ENCODE measurements around the gene CEP112. TPM values are rescaled to one million over a fixed set of nuclear protein-coding genes. Genes with fewer than 3 reads are reported as not detected.

Gene CEP112
- total and polyA plus RNA-seq, 2 of the 4 experiments (the other 2 are of a cell fraction): 2.5 to 5.6 TPM

- Histone ChIP-seq H3K27ac (ENCODE audit: insufficient read depth, low read length) (no peak overlapping the region), H3K9me3 (ENCODE audit: control insufficient read depth, insufficient read depth, low read length) (no peaks in the 10 kb centered on the region), H2BK15ac (ENCODE audit: low read depth, low read length) (no peak overlapping the region), H2BK5ac (ENCODE audit: low read depth, low read length, poor library complexity, severe bottlenecking) (no peak overlapping the region), H2AK5ac (ENCODE audit: low read depth, low read length) (no peak overlapping the region), H2BK20ac (ENCODE audit: low read depth, low read length) (no peak overlapping the region), H3K36me3 (ENCODE audit: control insufficient read depth, insufficient read depth, low read length) (no peaks in the 10 kb centered on the region), H2AFZ (replicated peaks; ENCODE audit: low read length, poor library complexity) (no peak overlapping the region), H3K23ac (ENCODE audit: low read depth, low read length) (no peak overlapping the region), H3K4me2 (ENCODE audit: low read depth, low read length) (no peak overlapping the region), H2BK120ac (ENCODE audit: low read depth, low read length) (no peak overlapping the region), H2AK9ac (replicated peaks; ENCODE audit: low read depth, low read length, poor library complexity) (no peak overlapping the region), H3K9me1 (ENCODE audit: insufficient read depth, low read length) (no peaks in the 10 kb centered on the region), H3K4me3 (ENCODE audit: insufficient read depth, low read depth, low read length) (no peak overlapping the region), H3K9ac (ENCODE audit: low read depth, low read length) (no peak overlapping the region), H3K4ac (ENCODE audit: low read depth, low read length) (no peak overlapping the region), H4K91ac (ENCODE audit: insufficient read depth, low read depth, low read length) (no peak overlapping the region), H3K27me3 (ENCODE audit: control insufficient read depth, insufficient read depth, low read length) (no peaks in the 10 kb centered on the region), H3K14ac (replicated peaks; ENCODE audit: low read depth, low read length) (no peak overlapping the region), H3K4me1 (ENCODE audit: control insufficient read depth, insufficient read depth, low read length) (no peaks in the 10 kb centered on the region), H3K56ac (ENCODE audit: extremely low read depth, insufficient read depth, low read length) (no peak overlapping the region), H4K20me1 (ENCODE audit: insufficient read depth, low read length) (no peaks in the 10 kb centered on the region), H3K79me1 (ENCODE audit: low read depth in 1 of 2, low read length in 2 of 2) (no peaks in the 10 kb centered on the region), H4K5ac (ENCODE audit: low read depth, low read length) (no peak overlapping the region), H3K18ac (ENCODE audit: low read depth, low read length) (no peak overlapping the region), H4K8ac (ENCODE audit: low read depth in 2 of 2, low read length in 2 of 2) (no peak overlapping the region)
- CTCF ChIA-PET: no interaction called here
- intact Hi-C loops (cut with micrococcal nuclease) (no loop called here), dilution Hi-C loops (cut with HindIII; ENCODE audit: low sequenced_read_pairs, unreplicated experiment) (no loop called here), in situ Hi-C loops (cut with MboI; ENCODE audit: low sequenced_read_pairs) (no loop called here)
- DNase-seq: no peak
- TF ChIP-seq MAFK (IDR thresholded peaks at IDR 0.05; ENCODE audit: low read depth, low read length) (no peak), MAZ (IDR thresholded peaks at IDR 0.05; ENCODE audit: borderline replicate concordance, low read depth, low read length) (no peak), RFX5 (IDR thresholded peaks at IDR 0.05; ENCODE audit: low read depth, low read length) (no peak), RAD21 (IDR thresholded peaks at IDR 0.05; ENCODE audit: low read length) (no peak), USF2 (IDR thresholded peaks at IDR 0.05; ENCODE audit: low read depth, low read length) (no peak), POLR2A (IDR thresholded peaks at IDR 0.05; ENCODE audit: low read depth, low read length) (no peak), SMC3 (IDR thresholded peaks at IDR 0.05; ENCODE audit: low read depth, low read length) (no peak), FOS (IDR thresholded peaks at IDR 0.05; ENCODE audit: low read depth, low read length) (no peak), NFE2L2 (IDR thresholded peaks at IDR 0.05; ENCODE audit: low read depth, low read length) (no peak), ELK1 (IDR thresholded peaks at IDR 0.05; ENCODE audit: borderline replicate concordance, low read depth, low read length) (no peak), RCOR1 (IDR thresholded peaks at IDR 0.05; ENCODE audit: insufficient replicate concordance, low read length) (no peak), MXI1 (IDR thresholded peaks at IDR 0.05; ENCODE audit: borderline replicate concordance, low read depth, low read length) (no peak), CTCF (conservative IDR thresholded peaks at IDR 0.05; ENCODE audit: low read depth, low read length) (no peak), BHLHE40 (IDR thresholded peaks at IDR 0.05; ENCODE audit: low read depth, low read length) (no peak), CHD1 (IDR thresholded peaks at IDR 0.05; ENCODE audit: low read depth, low read length) (no peak), CEBPB (IDR thresholded peaks at IDR 0.05; ENCODE audit: low read depth, low read length) (no peak)
- POLR2A ChIA-PET (ENCODE audit: unreplicated experiment): no interaction called here
- no peak for ATAC-seq (ENCODE audit: low read depth)
- WGBS, 2 experiments (ENCODE audit: extremely low coverage in 2 of 2, insufficient read length in 1 of 2): no CpG with 5 or more reads among the region's 3 CpGs
- BruUV-seq (replicated peaks): no TSS peak
Observed at GRCh38 chr17:65851965-65852736, 339.8 kb downstream of the CEP112 start.

Measured in IMR-90 (cell line).